ENCODE data around the gene DUSP3.

DNA sequence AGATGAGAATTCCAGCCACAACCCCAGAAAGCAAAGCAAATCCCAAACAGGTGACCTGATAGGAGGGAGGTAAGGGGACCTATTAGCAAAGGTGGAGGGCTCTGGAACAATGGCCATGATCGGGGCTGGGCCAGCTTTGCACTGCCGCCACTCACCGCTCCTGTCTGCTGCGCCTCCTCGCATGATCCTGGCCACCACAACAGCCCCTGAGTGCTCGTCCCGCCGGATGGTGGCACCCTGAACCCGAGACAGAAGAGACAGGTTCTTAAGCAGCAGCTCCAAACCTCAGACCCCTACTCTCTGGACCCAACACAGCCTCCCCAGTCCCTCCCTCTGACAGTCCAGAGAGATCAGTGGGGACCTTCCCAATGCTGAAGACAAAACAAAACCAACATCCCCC lies 48.8 kb upstream of the DUSP3 start:
- TF ChIP-seq POLR2AphosphoS5 (IDR thresholded peaks at IDR 0.05) = no peak
- no peak for TF ChIP-seq POLR2A (IDR thresholded peaks at IDR 0.05)
- TF ChIP-seq, protein P1, sequence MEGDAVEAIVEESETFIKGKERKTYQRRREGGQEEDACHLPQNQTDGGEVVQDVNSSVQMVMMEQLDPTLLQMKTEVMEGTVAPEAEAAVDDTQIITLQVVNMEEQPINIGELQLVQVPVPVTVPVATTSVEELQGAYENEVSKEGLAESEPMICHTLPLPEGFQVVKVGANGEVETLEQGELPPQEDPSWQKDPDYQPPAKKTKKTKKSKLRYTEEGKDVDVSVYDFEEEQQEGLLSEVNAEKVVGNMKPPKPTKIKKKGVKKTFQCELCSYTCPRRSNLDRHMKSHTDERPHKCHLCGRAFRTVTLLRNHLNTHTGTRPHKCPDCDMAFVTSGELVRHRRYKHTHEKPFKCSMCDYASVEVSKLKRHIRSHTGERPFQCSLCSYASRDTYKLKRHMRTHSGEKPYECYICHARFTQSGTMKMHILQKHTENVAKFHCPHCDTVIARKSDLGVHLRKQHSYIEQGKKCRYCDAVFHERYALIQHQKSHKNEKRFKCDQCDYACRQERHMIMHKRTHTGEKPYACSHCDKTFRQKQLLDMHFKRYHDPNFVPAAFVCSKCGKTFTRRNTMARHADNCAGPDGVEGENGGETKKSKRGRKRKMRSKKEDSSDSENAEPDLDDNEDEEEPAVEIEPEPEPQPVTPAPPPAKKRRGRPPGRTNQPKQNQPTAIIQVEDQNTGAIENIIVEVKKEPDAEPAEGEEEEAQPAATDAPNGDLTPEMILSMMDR (IDR thresholded peaks at IDR 0.05) = no peak
- TF ChIP-seq EP300 (IDR thresholded peaks at IDR 0.05) = no peak
